Hematopoietic multipotent progenitor cell treated with erythropoietin and hydrocortisone succinate and interleukin-3 and kit ligand, for 6 days (in vitro differentiated cells): Measurements from ENCODE around the gene TRIM66.

Source experiments
- DNase-seq: peaks from one replicate; pipeline ENCODE4 v3.0.0-alpha.2; 2015

The TRIM66 gene

DNA sequence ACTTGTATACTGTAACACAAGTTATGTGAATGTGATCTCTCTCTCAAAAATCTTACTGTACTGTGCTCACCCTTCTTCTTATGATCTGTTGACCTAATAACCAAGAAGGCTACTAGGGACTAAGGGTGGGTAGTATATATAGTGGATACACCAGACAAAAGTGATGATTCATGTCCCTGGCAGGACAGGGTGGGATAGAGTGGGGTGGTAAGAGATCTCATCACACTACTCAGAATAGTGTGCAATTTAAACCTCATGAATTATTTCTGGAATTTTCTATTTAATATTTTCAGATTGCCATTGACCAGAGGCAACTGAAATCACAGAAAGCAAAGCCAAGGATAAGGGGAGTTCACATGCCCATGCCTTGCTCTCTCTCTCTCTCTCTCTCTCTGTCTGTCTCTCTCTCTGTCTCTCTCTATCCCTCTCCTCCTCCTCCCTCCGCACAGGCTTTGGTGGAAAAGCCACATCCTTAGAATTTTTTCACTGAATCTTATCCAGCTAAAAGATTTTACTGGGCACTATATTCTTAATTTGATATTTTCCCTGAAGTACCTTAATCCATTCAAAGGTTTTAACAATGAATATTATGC, 76.4 kb downstream of the TRIM66 start:
- no peak for DNase-seq

- DNase-seq = peak; percentile 74
These were observed 78.3 kb downstream of the TRIM66 start for GRCh38 chr11:8604078-8604723.

GRCh38 chr11:8603696-8604077, 78.8 kb downstream of the TRIM66 start:
- DNase-seq = no peak

DNA sequence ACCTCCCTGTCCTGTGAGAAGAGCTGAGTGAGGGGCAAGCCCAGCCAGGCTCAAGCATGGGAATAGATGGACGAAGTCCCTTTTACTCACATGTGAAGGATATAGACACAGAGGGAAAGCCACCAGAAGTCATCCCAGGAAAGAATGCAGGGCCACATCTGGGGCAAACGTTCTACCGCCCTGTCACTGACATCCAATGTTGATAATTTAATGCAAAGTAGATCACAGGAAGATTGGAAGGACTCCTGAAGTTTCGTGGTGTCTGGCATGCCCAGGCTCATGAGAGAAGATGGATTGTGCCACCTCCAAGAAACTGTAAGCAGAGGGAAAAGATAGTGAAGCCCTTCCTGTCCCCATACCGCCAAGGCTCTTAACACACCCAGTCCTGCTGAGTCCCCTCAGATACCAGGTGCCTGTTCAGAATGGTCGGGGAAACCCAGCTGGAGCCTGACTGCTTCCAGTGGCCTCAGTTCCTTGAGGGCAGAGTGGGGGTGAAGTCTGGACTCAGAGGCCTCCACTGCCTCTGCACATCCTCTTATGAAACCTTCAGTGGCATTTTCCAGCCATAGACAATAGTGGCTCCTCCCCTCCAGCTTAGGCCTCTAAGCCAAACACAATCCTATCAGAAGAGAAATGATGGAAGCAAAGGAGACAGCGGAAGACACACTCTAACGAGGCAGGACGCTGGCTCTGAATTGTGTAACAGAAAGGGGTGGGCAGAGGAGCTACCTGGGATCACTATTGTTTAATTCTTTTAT, 80.9 kb downstream of the TRIM66 start:
- DNase-seq = no peak

GRCh38 chr11:8598506-8598905, 84.0 kb downstream of the TRIM66 start:
- no peak for DNase-seq

- peak; percentile 24 for DNase-seq
These were observed 85.3 kb downstream of the TRIM66 start for GRCh38 chr11:8597182-8597581.

GRCh38 chr11:8596504-8597046, 85.9 kb downstream of the TRIM66 start:
- DNase-seq = no peak

- DNase-seq = peak; percentile 72
These were observed 88.2 kb downstream of the TRIM66 start, which contains the start of gene STK33 for GRCh38 chr11:8593935-8594909. STK33 (minus strand) TSS chr11:8594228; CDS start chr11:8474905, 119,323 bp downstream.

DNA sequence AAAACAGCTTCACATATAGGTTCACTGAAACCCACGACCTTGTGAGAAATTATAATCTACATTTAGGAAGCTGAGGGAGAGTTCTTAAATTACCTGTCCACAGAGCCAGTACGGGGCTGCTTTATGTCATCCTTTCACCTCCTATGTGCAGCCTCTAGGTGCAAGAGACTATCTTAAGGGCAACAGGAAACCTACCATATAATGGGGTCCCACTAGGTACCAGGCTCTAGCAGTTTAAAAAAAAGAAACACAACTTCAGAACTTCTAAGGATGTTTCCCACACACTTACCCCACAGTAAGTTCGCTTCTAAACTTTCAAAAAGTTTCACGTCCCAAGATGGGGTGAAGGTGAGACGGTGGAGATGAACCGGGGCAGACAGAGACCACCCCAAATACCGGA, 89.0 kb downstream of the TRIM66 start:
- no peak for DNase-seq

- no peak for DNase-seq
These were observed 94.5 kb downstream of the TRIM66 start for GRCh38 chr11:8587915-8588314.

GRCh38 chr11:8586805-8587204, 95.7 kb downstream of the TRIM66 start:
- no peak for DNase-seq

- no peak for DNase-seq
These were observed 96.3 kb downstream of the TRIM66 start for GRCh38 chr11:8586184-8586583.

GRCh38 chr11:8584511-8584910, 98.0 kb downstream of the TRIM66 start:
- peak; percentile 11 for DNase-seq

DNA sequence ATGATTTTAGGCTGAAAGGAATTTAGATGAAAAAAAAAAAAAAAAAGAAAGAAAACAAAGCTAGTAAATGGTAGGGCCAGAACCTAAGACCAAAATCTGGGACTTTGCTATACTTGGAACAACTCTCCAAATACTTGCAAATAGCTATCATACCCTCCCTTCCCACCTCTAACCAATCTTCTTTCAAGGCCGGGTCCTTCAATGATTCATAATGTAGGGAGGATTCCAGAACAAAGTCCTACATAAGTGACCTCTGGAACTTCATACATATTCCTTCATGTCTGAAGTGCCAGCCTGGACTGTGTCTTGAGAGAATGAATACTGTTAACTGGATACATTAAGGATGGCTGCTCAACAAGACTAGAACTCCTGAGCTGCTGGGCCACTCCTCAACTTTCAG, 98.4 kb downstream of the TRIM66 start:
- no peak for DNase-seq

DNA sequence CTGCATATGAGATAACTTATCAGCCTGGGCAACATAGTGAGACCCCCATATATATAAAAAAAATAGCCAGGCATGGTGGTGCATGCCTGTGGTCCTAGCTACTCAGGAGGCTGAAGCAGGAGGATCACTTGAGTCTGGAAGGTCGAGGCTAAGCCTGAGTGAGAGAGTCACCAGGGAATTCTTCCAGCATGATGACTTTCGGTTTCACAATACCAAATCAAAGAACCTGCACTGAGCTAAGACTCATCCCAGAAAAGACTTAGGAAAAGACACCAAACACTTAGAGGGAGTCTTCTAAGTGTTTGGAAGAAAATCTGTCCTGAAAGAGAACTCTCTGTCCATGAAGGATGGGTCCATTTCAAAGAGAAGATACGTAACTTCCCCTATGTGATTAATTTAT, 101.2 kb downstream of the TRIM66 start:
- DNase-seq = no peak

DNA sequence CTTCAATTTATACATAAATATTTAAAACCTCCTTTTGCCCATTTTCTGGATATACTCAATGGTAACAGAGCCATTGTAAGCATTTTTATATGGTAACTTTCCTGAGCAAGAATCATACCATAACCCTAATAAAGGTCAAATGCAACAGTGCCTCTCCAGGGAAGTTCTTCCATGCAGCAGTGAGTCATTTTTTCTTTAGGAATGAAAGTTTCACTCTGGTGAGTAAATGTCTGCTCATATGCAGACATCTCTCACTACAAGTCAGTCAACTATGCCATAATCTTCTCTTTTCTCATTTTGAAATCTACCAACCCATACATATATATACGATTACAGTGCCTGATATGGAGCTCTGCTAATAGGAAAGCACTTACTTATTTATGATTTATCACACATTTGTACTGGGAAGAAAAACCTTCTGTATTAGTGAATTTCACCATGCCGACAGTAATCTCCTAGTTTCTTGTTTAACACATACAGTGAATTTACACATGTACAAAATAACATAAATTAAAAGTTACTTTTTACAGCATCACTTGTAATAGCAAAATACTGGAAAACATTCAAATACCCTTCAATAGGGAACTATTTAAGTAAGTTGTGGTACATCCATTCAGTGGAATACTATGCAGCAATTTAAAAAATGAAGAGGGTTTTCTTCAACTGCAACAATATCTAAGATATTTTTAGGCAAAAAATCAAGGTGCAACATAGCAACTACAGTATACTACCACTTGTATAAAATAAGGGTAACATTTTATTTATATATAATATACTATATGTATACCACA, 104.5 kb downstream of the TRIM66 start:
- no peak for DNase-seq

DNA sequence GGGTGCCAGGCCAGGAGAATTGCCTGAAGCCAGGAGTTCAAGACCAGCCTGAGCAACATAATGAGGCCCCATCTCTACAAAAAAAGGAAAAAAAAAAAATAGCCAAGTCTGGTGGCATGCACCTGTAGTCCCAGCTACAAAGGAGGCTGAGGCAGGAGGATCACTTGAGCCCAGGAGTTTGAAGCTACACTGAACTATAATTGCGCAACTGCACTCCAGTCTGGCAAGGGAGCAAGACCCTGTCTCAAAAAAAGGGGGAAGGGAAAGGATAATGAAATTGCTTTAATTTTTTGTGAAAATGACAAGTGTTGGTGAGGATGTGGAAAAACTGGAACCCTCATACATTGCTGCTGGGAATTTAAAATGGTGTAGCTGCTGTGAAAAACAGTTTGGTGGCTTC, 107.7 kb downstream of the TRIM66 start:
- DNase-seq = no peak

DNA sequence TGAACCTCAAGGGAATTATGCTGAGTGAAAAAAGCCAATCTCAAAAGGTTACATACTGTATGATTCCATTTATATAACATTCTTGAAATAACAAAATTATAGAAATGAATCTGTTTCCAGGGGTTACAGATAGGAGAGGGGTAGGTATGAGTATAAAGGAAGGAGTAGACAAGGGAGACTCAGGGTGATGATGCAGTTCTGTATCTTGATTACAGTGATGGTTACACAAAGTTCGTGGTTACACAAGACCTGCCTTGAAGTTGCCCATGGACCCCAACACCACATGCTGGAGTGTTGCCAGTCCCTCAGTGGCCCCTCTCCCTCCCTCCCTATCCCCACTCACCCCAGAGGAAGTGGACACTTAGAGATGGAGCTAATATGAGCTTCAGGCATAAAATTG, 108.7 kb downstream of the TRIM66 start:
- peak; percentile 17 for DNase-seq

DNA sequence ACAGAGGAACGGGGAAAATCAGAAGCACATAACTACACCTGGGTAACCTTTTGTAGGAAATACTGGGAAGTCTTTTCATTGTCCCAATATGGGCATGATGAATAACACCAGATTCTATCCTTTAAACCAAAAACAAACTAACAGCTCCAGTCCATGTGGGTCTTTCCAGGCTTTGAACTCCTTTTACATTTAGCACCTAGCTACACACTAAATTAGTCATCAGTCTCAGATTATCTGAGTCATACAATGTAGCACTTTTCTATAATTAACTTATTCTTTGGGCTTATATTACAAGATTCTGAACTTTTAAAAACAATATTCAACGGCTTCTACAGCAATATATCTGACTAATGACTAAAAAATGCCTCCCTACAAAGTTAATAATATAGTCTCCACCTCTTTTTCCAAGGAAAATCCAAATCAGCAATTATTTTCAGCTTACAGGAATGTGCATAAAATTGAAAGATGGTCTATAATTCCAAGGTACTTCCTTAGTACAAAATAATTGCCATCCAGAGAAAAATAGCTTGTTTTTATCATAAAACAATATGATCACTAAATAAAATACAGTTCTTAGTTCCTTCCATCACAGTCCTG, 114.8 kb downstream of the TRIM66 start:
- no peak for DNase-seq

DNA sequence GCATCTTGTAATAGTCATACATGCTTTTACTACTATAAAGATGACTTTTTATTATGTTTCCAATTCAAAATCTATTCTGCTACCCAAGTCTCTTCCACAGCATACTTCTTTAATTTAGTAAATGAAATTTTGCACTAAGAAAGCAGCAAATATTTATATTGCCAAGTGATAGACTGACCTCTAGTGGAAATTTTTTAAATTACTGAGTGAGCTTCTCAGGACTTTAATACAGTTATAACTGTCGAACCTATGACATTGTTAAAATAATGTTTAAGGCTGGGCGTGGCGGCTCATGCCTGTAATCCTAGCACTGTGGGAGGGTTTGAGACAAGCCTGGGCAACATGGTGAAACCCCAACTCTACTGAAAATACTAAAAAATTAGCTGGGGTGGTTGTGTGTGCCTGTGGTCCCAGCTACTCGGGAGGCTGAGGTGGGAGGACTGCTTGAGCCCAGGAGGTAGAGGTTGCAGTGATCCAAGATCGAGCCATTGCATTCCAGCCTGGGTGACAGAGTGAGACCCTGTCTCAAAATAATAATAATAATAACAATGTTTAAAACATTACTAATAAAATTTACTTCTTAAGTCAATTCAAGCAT, 115.8 kb downstream of the TRIM66 start:
- DNase-seq = peak; percentile 82

GRCh38 chr11:8564526-8564925, 117.9 kb downstream of the TRIM66 start:
- no peak for DNase-seq
